ENCODE measurements around the gene AGMO.

- TF ChIP-seq, protein P1, sequence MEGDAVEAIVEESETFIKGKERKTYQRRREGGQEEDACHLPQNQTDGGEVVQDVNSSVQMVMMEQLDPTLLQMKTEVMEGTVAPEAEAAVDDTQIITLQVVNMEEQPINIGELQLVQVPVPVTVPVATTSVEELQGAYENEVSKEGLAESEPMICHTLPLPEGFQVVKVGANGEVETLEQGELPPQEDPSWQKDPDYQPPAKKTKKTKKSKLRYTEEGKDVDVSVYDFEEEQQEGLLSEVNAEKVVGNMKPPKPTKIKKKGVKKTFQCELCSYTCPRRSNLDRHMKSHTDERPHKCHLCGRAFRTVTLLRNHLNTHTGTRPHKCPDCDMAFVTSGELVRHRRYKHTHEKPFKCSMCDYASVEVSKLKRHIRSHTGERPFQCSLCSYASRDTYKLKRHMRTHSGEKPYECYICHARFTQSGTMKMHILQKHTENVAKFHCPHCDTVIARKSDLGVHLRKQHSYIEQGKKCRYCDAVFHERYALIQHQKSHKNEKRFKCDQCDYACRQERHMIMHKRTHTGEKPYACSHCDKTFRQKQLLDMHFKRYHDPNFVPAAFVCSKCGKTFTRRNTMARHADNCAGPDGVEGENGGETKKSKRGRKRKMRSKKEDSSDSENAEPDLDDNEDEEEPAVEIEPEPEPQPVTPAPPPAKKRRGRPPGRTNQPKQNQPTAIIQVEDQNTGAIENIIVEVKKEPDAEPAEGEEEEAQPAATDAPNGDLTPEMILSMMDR (IDR thresholded peaks at IDR 0.05): no peak
- no peak for TF ChIP-seq EP300 (IDR thresholded peaks at IDR 0.05)
Observed at GRCh38 chr7:15397922-15398760, 163.7 kb downstream of the AGMO start.
